HG03565 (cell line): Measurements from ENCODE around the gene CLCC1.

ENCODE experiments used
- ATAC-seq: cut with Tn5 transposase; IDR thresholded peaks from one replicate; pipeline ENCODE4 v1.9.1; 2021; ENCODE audit warnings: mild to moderate bottlenecking, moderate library complexity; ENCODE audit not compliant: unreplicated experiment

The CLCC1 gene

GRCh38 chr1:108925920-108926319 is 37.4 kb downstream of the CLCC1 start:
- no peak for ATAC-seq

- no peak for ATAC-seq
Observed at GRCh38 chr1:108916788-108917187, 46.5 kb downstream of the CLCC1 start.
